GM04504 (cell line): ENCODE data around the gene STAP2.
"Not testable (repeated sequence)": the region's sequence is repeated elsewhere in the genome, so short reads cannot be mapped to it uniquely, and the experiment has no call there.

ENCODE experiments used
- DNase-seq: peaks from one replicate; pipeline ENCODE4 v3.0.0-alpha.2; 2012; ENCODE audit warnings: low read depth

Gene STAP2

GRCh38 chr19:4298810-4299550, 39.6 kb downstream of the STAP2 start:
- no peak for DNase-seq

GRCh38 chr19:4297901-4298809, 40.5 kb downstream of the STAP2 start:
- no peak for DNase-seq

GRCh38 chr19:4295972-4296771, 42.5 kb downstream of the STAP2 start:
- DNase-seq = no peak

GRCh38 chr19:4294389-4294788, 44.2 kb downstream of the STAP2 start:
- DNase-seq = no peak

- DNase-seq = no peak
These were observed 46.1 kb downstream of the STAP2 start for GRCh38 chr19:4292515-4292914.

- no peak for DNase-seq
These were observed 47.4 kb downstream of the STAP2 start for GRCh38 chr19:4291184-4291732.

GRCh38 chr19:4288091-4288777, 50.4 kb downstream of the STAP2 start:
- no peak for DNase-seq

GRCh38 chr19:4286141-4286540, 52.5 kb downstream of the STAP2 start:
- DNase-seq = not testable (repeated sequence)

- DNase-seq = no peak
These were observed 53.7 kb downstream of the STAP2 start for GRCh38 chr19:4284974-4285373.

GRCh38 chr19:4284176-4284958, 54.3 kb downstream of the STAP2 start:
- DNase-seq = no peak

- no peak for DNase-seq
These were observed 58.9 kb downstream of the STAP2 start for GRCh38 chr19:4279530-4280422.

- DNase-seq = no peak
These were observed 59.4 kb downstream of the STAP2 start for GRCh38 chr19:4279267-4279529.

- DNase-seq = no peak
These were observed 60.0 kb downstream of the STAP2 start, which contains the start of gene SHD for GRCh38 chr19:4278419-4279266. Gene SHD (plus strand): TSS chr19:4279266. CDS start chr19:4280064, 798 bp downstream.

GRCh38 chr19:4278010-4278409, 60.6 kb downstream of the STAP2 start:
- no peak for DNase-seq

GRCh38 chr19:4277191-4277696, 61.4 kb downstream of the STAP2 start:
- DNase-seq = no peak

- not testable (repeated sequence) for DNase-seq
These were observed 64.3 kb downstream of the STAP2 start for GRCh38 chr19:4274321-4274686.
